Hepatocyte (in vitro differentiated cells): ENCODE results near the gene HOXB7.

Experiments
- EZH2phosphoT487 ChIP-seq: fragments of 200-600 bp; sonication (generic); IDR thresholded peaks from one replicate; pipeline ENCODE4 v1.6.1; 2018; ENCODE audit warnings: antibody characterized with exemption, mild to moderate bottlenecking, low read depth, moderate library complexity; ENCODE audit not compliant: unreplicated experiment, severe bottlenecking
- TF ChIP-seq, protein P1 (sequence below): fragments of 200-600 bp; sonication (generic); IDR thresholded peaks from 2 replicates; pipeline ENCODE4 v1.5.1; 2016; ENCODE audit warnings: antibody characterized with exemption, mild to moderate bottlenecking; ENCODE audit not compliant: poor library complexity

DNA sequence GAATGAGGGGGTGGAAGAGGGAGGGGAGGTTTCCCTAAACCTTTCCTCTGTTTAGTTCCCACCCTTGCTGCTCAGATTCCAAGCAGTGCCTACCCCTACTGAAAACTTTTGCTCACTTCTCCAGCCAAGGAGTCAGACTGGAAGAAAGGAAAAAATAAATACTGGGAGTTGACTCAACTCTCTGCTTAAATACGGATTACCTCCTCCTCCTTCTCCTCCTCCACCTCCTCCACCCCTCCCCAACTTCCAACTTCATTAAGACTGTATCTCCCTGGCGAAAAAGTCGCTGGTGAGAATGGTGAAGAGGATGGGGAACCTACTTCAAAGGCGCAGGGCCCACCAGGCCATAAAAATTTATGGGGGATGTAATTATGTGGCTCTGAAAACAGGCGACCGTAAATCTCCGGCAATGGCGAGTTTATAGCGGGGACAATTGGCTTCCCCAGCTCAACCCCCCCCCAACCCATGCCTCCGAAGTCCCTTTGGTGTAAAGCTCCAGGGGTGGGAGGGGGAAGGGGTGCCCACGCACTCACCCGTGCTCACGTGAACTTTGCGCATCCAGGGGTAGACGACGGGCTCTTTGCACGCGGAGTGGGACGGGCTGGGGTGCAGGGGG is 33.4 kb downstream of the HOXB7 start:
- TF ChIP-seq, protein P1, sequence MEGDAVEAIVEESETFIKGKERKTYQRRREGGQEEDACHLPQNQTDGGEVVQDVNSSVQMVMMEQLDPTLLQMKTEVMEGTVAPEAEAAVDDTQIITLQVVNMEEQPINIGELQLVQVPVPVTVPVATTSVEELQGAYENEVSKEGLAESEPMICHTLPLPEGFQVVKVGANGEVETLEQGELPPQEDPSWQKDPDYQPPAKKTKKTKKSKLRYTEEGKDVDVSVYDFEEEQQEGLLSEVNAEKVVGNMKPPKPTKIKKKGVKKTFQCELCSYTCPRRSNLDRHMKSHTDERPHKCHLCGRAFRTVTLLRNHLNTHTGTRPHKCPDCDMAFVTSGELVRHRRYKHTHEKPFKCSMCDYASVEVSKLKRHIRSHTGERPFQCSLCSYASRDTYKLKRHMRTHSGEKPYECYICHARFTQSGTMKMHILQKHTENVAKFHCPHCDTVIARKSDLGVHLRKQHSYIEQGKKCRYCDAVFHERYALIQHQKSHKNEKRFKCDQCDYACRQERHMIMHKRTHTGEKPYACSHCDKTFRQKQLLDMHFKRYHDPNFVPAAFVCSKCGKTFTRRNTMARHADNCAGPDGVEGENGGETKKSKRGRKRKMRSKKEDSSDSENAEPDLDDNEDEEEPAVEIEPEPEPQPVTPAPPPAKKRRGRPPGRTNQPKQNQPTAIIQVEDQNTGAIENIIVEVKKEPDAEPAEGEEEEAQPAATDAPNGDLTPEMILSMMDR: no peak
- TF ChIP-seq EZH2phosphoT487: peak; percentile 28
